ENCODE data around the gene POLR3G.

Gene POLR3G

DNA sequence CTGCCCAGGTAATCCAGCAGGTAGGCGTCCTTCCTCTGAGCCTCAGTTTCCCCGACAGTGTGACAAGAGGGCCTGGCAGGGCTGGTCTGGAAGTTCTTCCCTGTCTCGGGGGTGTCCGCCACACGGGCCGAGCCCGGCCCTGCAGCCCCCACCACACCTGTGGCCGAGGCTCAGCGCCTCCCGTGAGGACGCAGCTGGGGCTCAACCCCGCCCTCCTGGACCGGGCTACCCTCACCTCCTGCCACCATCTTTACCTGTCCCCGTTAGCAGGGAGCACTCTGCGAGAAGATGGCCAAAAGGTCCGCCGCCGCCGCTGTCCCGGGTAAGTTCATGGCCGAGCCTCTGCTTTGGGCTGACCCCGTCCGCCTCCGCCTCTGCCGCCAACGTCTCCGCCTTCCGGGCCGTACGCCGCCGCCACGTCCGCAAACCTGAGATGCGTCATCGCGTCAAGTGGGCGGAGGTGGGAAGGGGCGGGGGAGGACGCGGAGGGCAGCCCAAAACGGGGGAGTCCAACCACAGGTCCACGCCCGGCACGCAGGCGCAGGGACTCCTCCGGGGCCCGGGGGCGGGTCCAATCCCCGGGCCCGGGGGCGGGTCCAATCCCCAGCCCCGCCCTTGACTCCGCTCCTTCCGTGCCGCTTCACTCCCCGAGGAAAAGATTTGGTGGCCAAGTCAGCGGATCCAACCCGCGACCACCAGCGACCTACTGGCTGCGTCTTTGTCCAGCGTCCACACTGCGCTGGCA, 54.7 kb downstream of the POLR3G start, which contains the start of gene LYSMD3 (continued):
- TF ChIP-seq SETDB1 (IDR thresholded peaks at IDR 0.05; ENCODE audit: insufficient read length, low read length) = no peak
- TF ChIP-seq ZNF10 (tag by site-specific recombination; IDR thresholded peaks at IDR 0.05) = peak; percentile 75
- TF ChIP-seq ZNF155 (tag by site-specific recombination; IDR thresholded peaks at IDR 0.05) = no peak
- no peak for TF ChIP-seq ZNF48 (tag by site-specific recombination; IDR thresholded peaks at IDR 0.05)
- no peak for TF ChIP-seq ZNF785 (tag by site-specific recombination; IDR thresholded peaks at IDR 0.05)
- TF ChIP-seq, protein P1, sequence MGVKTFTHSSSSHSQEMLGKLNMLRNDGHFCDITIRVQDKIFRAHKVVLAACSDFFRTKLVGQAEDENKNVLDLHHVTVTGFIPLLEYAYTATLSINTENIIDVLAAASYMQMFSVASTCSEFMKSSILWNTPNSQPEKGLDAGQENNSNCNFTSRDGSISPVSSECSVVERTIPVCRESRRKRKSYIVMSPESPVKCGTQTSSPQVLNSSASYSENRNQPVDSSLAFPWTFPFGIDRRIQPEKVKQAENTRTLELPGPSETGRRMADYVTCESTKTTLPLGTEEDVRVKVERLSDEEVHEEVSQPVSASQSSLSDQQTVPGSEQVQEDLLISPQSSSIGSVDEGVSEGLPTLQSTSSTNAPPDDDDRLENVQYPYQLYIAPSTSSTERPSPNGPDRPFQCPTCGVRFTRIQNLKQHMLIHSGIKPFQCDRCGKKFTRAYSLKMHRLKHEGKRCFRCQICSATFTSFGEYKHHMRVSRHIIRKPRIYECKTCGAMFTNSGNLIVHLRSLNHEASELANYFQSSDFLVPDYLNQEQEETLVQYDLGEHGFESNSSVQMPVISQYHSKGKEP (tag by site-specific recombination; IDR thresholded peaks at IDR 0.05) = no peak
- TF ChIP-seq ZNF202 (tag by site-specific recombination; IDR thresholded peaks at IDR 0.05; ENCODE audit: borderline replicate concordance) = no peak
- no peak for TF ChIP-seq ZNF37A (tag by site-specific recombination; IDR thresholded peaks at IDR 0.05)
- peak; percentile 97 for TF ChIP-seq KLF8 (tag by site-specific recombination; IDR thresholded peaks at IDR 0.05)
- no peak; the same call in 1 of the 2 replicates for TF ChIP-seq PBX3 (CRISPR knock-in tag; IDR thresholded peaks at IDR 0.05)
- TF ChIP-seq ZNF777 (tag by site-specific recombination; IDR thresholded peaks at IDR 0.05; ENCODE audit: borderline replicate concordance) = no peak
- no peak for TF ChIP-seq ZBTB6 (tag by site-specific recombination; IDR thresholded peaks at IDR 0.05)
- peak; percentile 58; the same call in 1 of the 2 replicates for TF ChIP-seq ZNF324 (tag by site-specific recombination; IDR thresholded peaks at IDR 0.05)
- no peak for TF ChIP-seq TCF7L2 (IDR thresholded peaks at IDR 0.05; ENCODE audit: borderline replicate concordance, low read depth, low read length)
- no peak for TF ChIP-seq ZNF624 (tag by site-specific recombination; IDR thresholded peaks at IDR 0.05)
- peak; percentile 99 for TF ChIP-seq SCRT2 (tag by site-specific recombination; IDR thresholded peaks at IDR 0.05)
- TF ChIP-seq ZNF629 (tag by site-specific recombination; IDR thresholded peaks at IDR 0.05) = peak; percentile 88
- TF ChIP-seq ZNF274 (IDR thresholded peaks at IDR 0.05; ENCODE audit: low read length) = no peak
- no peak for TF ChIP-seq ZNF274 (tag by site-specific recombination; IDR thresholded peaks at IDR 0.05; ENCODE audit: borderline replicate concordance)
- no peak for TF ChIP-seq ZNF354C (tag by site-specific recombination; IDR thresholded peaks at IDR 0.05; ENCODE audit: borderline replicate concordance, low read depth)
- TF ChIP-seq ATF2 (tag by site-specific recombination; IDR thresholded peaks at IDR 0.05; ENCODE audit: low read depth) = no peak
- TF ChIP-seq, protein P2, sequence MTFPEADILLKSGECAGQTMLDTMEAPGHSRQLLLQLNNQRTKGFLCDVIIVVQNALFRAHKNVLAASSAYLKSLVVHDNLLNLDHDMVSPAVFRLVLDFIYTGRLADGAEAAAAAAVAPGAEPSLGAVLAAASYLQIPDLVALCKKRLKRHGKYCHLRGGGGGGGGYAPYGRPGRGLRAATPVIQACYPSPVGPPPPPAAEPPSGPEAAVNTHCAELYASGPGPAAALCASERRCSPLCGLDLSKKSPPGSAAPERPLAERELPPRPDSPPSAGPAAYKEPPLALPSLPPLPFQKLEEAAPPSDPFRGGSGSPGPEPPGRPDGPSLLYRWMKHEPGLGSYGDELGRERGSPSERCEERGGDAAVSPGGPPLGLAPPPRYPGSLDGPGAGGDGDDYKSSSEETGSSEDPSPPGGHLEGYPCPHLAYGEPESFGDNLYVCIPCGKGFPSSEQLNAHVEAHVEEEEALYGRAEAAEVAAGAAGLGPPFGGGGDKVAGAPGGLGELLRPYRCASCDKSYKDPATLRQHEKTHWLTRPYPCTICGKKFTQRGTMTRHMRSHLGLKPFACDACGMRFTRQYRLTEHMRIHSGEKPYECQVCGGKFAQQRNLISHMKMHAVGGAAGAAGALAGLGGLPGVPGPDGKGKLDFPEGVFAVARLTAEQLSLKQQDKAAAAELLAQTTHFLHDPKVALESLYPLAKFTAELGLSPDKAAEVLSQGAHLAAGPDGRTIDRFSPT (tag by site-specific recombination; IDR thresholded peaks at IDR 0.05) = no peak
- TF ChIP-seq ZNF513 (tag by site-specific recombination; IDR thresholded peaks at IDR 0.05) = no peak
- no peak; the same call in 1 of the 2 replicates for TF ChIP-seq KLF7 (tag by site-specific recombination; IDR thresholded peaks at IDR 0.05; ENCODE audit: borderline replicate concordance)
- TF ChIP-seq ZNF626 (tag by site-specific recombination; IDR thresholded peaks at IDR 0.05) = no peak
- TF ChIP-seq ZNF707 (tag by site-specific recombination; IDR thresholded peaks at IDR 0.05) = no peak
- peak; percentile 21; the same call in 1 of the 2 replicates for TF ChIP-seq ZNF398 (tag by site-specific recombination; IDR thresholded peaks at IDR 0.05)
- peak; percentile 35; the same call in 1 of the 2 replicates for TF ChIP-seq MYNN (tag by site-specific recombination; IDR thresholded peaks at IDR 0.05; ENCODE audit: borderline replicate concordance)
- peak; percentile 74; the same call in 1 of the 2 replicates for TF ChIP-seq ZNF335 (tag by site-specific recombination; conservative IDR thresholded peaks at IDR 0.05)
